Renal cortical epithelial cell (primary cell): ENCODE results near the gene CITED1. TPM values are rescaled to one million over a fixed set of nuclear protein-coding genes. Genes with fewer than 3 reads are reported as not detected.

Experiments
- DNase-seq: peaks from one replicate; pipeline ENCODE4 v3.0.0-alpha.2; 2011; ENCODE audit warnings: low read depth
- total RNA-seq: library from RNA; depleted of rRNA; stranded (reverse); fragments of >200 nt; gene quantifications from 2 replicates; pipeline ENCODE4 v1.2.3, GENCODE V29; 2014

Gene CITED1
- total RNA-seq, 1 donor from 2014 or later: not detected

DNA sequence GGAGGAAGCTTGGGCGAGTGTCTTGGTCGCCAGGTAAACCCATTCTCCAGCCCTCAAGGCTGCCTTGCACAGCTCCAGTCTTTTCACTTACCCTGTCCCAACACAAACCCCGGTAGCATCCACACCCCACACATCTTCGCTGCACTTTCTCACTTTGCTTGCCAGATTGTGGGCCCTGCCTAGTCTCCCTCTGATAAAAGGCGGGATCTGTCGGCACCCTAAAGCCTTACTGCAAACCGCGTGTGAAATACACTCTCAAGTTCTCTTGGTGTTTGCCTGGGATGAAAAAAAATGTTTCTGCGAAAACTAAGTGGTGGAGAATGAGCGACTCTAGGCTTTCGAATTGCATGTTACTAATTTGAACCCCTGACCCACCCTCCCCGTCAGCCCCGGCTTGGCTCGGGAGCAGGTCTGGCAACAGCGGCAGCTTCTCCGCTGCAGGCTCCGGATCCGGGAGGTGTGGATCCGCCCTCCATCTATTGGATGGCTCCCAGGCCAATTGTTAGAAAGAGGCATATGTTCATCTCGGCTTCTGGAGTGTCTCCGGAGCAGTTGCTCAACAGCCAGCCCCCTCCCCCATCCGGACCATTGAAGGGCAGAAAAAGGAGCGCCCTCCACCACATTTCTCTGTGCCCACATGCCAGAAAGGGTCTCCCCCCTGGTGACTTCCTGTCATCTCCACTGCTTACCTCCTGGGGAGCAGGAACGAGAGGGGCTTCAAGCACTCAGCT, 3.0 kb upstream of the CITED1 start:
- peak; percentile 34 for DNase-seq

DNA sequence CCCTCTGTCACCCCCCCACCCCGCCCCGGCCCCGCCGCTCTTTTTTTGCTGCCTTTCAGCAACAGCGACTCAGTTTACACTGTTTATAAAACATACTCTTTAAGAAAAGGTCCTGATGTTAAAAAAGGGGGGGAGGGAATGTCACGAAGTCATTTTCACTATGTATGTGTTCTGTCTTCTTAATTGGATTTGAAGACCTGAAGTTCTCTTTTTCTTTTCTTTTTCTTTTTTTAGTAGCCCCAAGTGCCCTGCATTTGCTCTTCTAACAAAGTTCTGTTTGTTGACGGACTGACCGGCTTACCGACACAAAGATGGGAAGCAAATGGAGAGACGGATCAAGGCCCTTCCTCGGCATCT, 2.5 kb upstream of the CITED1 start:
- no peak for DNase-seq

DNA sequence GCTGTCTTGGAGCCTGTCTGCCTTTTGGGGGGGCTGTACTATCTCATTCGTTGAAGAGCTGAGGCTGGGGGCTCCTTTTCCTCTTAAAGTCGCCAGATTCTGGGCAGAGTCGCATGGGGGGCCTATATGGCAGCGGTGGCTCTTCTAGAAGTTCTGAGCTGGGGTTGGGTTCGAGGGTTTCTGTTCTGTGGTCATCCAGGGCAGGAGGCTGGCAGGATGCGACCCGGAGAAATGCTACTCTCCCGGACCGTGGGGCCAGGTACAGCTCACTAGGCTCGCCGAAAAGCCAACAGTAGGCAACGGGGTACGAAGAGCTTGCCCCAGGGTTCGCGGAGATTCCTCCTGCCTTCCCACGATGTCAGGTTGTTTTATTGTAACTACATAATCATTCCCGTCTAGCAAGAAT, 1.9 kb upstream of the CITED1 start:
- no peak for DNase-seq

DNA sequence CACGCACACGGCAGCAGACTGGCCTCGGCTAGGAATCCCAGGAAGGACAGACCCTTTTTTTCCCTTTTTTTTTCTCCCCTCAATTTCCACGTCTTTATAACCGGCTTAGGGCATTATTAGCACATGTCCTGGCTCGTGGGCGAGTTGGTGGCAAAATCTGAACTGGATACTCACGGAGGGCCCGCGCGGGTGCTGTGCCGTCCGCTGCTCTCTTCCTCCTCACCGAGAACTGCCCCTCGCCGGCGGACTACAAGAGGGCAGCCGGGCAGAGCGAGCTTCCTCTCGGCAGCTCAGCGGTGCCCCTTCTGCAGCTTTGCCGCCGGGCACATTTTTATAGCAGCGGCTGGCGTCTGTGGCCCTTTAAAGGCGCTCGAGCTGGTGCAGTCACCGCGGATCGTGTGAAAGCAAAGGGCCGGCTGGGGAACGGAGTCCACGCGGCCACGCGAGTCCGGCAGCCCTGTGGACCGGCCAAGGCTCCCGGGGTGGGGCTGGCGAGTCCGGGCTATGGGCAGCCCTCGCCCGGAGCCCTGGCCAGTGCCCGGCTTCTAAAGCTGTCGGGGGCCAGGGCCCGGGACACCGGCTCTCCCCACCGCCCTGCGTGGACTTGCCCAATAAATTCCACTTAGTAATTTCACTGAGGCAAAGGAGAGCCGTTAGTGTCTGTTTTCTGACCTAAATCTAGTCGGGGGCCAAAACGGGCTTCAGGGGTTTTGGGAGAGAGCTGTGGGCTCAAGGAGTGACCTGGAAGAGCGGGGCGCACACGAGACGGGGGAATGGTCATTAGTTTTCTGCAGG, 1.3 kb upstream of the CITED1 start:
- DNase-seq: peak; percentile 50

DNA sequence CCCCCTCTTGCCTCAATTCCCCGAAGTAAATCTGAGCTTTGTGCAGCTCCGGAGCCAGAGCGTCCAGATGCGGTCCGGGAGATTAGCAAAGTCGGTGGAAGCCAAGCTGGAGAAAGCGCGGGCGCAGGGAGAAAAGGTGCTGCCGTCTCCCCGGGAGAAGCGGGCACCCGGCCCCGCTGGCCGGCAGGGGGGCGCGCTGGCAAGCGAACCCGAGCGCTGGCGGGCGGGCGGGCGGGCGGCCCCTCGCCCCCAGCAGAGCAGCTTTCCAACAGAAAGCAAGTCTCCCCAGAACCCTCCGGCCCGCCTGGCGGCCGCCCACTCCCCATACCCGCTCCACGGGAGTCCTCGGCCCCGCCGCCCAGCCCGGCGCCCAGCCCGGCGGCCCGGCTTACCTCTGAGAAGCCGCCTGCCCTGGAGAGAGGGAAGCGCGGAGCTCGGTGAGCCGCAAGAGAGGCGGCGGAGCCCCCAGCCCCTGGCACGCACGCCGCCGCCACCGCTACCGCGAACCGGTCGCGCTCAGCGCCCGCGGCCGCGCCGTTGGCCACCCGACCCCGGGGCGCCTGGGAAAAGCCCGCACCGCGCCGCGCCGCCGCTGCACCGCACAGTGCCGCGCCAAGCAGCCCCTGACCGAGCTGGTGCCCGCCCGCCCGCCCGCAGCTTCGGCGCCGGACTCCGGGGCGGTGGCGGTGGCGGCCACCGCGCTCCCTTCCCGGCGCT, 529 bp upstream of the CITED1 start:
- DNase-seq: no peak

DNA sequence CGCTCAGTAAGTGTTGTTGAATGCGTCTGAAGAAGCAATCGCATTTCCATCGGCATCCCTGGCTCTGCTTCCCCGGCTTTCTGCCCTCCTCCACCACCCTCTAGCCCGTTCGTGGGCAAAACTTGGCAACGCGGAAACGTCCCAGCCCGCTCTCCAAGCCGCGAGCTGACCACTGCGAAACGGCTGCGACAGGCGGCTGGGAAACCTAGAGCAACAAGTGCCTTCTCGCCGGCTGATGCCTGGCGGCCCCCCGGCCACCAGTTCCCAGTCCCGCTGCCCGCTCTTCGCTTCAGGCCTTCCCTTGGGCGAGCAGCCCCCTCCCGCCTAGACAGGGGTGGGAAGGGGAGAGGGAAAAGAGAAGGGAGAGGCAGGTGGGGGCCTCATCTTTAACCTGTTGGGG, 837 bp downstream of the CITED1 start:
- DNase-seq: no peak

DNA sequence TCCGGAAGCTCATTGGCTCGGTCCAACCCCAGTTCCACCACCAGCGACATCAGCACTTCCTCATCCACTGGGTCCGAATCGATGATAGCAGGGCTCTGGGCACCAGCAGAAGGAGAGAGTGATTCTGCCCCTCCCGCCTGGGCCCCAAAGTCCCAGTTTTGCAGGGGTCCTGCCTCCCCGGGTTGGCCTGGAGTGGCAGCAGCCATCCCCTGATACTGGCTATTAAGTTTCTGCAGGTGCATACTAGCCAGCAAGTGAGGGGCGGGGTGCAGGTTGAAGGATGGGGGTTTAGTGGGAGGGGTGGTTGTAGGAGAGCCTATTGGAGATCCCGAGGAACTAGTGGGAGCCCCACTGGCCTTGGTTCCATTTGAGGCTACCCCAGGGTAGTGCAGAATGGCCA, 3.9 kb downstream of the CITED1 start:
- no peak for DNase-seq

DNA sequence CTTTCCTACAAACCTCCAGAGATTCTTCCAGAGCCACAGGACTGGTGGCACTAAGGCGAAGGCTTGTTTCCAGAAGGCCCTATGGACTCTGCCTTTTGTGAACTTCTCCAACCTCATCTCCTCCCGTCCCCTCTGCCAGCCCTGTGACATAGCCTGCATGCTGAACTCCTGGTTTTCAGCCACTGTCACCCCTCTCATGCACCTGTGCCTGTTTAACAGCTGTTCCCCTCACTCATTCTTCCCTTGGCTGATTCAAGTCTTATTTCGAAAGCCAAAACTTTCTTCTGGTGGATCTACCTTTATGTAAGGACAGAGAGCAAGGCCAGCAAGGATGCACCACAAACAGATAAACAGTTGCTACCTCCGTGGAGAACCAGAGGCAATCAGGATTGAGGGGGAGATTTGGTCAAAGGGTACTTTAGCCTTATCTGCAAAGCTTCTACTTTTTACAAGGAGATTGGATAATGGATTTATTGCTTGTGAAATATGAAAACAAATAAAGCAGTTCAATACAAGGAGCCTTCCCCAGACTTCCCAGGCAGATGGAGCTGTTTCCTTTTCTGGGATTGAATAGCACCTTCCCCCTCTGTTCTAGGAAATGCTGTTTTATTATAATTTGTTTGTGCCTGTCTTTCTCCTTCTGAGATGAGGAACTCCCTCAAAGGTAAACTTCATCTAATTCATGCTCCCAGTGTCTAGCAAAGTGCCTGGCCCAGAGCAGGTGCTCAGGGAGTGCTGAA, 5.7 kb downstream of the CITED1 start:
- no peak for DNase-seq

DNA sequence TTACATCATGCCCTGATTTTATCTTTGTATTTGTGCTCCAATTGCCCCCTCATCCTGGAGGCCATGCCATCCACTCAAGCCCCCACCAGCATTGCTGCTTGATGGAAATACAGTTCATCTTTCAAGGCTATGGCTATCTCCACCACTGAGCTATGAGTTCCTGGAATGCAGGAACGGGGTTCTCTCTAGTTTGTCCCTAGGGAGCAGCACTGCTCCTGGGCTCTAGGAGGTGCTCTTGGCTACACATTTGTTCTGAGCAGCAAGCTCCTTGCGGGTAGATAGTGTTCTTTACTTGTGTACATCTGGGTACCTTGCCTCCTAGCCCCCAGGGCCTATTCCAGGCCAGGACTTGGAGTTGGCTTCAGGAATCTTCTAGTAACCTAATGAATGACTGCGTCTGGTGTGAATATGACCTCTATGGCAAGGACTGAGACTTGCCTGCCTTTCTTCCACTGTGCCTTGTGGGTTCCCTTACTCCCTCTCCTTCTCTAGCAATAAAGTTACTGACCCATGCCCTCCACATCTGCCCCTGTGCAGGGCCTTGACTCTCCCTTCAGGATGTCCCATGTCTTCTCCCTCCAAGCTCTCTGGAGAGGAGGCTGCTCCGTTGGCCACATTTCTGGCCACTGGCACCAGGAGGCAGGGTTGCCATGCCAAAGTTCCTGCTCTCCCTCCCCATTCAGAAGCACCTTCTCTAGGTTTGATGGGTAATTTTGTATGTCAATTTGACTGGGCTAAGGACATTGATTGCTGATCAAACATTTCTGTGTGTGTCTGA, 7.6 kb downstream of the CITED1 start:
- DNase-seq: peak; percentile 13

DNA sequence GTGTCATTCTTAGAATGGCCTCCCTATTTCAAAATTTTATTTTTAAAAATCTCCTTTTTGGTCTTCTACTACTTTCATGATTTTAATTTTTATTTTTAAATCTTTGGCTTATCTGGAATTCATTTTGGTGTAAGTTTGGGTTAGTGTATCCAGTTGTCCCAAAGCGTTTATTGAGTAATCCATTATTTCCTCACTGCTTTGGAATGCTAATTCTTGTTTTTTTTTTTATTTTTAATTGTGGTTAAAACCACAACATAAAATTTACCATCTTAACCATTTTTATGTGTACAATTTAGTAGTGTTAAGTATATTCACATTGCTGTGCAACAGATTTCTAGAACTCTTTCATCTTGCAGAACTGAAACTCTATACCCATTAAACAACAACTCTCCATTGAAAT, 8.7 kb downstream of the CITED1 start:
- DNase-seq: no peak

DNA sequence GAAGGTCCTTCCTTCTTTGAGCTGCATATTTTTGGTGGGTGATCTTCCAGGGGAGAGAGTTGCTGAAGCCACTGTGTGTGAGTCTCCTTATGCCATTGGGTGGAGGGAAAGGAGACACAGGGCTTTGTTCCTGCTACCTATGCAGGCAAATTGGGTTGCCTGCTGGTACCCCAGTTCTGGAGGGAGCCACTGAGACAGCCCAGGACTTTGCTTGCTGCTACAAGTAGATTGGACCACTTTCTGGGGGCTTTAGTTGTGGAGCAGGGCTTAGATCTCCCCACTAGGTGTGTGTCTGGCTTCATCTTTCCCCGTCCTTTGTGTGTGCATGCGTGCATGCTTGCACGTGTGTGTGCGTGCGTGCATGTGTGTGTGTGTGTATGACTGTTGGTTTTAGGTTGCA, 10.0 kb downstream of the CITED1 start:
- DNase-seq: no peak

DNA sequence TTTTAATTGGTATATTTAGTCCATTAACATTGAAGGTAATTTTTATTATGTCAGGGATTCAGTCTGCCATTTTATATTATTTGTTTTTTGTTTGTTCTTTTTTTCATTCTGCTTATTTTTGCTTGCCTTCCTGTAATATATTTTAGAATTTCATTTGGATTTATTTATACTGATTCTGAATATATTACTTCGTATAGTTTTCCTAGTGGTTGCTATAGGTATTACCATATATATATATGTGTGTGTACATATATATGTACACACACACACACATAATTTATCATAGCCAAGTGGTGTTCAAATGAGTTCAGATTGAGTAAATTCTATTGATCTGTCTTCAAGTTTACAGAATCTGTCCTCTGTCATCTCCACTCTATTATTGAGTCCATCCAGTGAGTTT, 11.2 kb downstream of the CITED1 start:
- no peak for DNase-seq

DNA sequence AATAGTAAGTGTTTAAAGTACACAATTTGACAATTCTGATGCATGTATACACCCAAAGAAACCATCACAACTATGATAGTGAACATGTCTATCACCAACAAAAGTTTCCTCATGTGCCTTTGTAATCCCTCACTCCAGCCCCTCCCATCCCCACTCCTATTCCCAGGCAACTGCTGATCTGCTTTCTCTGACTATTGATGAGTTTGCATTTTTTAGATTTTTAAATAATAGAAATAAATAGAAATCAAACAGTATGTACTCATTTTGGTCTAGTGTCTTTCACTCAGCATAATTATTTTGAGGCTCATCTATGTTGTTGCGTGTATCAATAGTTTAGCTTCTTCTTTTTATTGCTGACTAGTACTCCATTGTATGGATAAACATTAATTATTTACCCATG, 23.4 kb downstream of the CITED1 start:
- DNase-seq: no peak

DNA sequence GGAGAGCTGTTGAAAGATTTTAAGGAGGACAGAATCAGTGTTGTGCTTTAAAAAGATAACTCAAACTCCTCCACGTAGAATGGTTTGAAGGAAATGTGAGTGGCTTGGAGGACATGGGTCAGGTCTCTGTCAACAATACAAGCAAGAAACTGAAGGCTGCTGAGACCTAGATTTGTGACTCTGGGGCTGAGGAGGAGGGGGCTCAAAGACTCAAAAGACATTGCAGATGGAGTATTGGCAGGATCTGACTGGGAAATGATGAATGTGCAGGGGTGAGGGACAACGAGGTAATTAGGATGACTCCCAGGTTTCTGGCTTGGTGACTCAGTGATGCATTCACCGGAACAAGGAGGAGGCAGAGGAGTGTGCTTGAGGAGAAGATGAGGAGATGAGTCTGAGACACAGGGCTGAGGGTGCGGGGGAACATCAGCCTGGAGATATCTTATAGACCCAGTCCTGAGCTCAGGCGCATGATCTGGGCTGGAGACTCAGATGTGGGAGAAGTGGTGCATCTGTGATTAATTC, 25.3 kb downstream of the CITED1 start:
- DNase-seq: peak; percentile 53

DNA sequence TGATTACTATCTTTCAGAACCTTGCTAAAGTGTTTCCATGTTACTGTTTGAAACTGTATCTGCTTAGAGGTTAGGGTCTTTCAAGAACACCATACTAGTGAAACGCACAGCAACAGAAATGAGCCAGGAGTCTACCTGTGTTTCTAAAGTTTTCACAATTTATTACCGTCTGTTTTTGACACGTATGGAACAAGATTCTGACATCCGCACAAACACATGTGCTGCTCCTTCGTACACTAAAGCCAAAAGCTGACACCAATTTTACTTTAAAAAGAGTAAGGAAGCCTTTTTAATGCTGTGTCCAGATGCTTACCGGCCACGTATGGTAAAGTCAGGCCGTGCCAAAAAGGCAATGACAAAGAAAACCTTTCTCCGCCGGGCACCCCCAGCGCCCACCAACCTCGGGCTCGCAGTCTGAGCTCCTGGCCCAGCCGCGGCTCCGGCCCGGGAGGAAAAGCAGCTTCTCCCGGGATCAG, 29.2 kb downstream of the CITED1 start:
- no peak for DNase-seq

DNA sequence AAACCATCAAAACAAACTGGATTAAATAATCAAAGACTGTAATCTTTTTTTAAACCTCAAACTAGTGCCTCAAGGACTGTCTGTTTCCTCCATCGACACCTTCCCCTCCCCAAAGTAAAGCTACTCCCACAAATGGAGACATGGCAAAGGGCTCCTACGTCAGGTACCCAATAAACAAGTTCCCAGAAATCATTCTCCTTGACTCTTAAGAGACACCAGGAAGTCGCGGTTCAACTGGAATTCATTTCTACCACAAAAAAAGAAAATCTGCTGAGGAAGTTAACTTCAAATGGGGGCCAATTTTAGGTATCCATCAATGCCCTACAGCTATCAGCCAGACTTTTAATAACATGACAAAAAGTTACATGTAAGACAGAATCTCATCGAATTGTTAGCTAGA, 31.2 kb downstream of the CITED1 start:
- DNase-seq: no peak

DNA sequence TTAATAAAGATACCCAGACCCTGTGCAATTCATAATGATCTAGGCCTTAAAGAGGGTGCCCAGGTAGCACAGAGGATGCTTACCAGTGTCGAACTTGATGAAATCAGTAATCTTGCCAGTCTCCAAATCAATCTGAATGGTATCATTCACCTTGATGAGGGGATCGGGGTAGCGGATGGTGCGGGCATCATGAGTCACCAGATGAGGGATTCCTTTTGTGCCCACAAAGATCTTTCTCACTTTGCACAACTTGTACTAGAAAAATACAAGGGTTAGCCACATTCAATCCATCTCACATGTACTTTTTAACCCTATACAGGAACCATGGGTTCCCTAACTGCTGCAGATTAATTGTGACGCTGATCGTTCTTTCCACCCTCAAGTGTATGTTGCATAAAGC, 32.0 kb downstream of the CITED1 start:
- DNase-seq: no peak

DNA sequence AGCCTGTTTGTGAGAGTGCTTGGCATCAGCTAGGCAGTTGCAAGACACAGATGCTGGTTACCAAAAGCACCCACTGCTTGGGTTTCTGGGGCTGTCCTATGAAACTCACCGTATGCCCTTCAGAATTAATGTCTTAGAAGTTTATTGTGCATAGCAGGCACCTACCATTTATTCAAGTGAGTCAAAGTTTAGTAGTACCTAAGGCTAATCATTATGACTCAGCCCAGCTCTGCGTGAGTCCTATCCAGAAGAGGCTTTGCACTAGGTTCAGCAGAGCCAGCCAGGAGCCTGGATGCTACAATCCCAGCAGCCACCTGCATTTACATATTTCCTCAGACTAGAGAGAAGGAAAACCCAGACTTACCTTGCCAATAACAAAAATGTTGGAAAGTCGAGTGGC, 32.8 kb downstream of the CITED1 start:
- peak; percentile 87 for DNase-seq

DNA sequence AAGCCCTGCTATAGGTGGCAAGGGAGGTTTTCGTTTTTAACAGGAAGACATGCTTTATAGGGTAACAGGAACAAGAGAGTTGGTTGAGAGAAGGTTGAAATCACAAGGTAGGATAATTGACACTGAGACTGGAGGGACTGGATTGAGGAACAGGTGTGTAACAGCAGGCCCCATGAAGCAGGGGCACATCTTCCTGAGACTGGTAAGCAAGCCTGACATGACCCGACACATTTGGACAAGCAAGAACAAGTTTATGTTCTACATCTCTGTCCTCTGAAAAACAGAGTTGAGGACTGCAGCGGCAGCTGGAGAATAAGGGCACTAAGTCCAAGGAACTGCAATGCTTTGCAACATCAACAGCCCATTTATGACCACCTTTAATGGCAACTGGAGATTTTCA, 33.9 kb downstream of the CITED1 start:
- DNase-seq: no peak

DNA sequence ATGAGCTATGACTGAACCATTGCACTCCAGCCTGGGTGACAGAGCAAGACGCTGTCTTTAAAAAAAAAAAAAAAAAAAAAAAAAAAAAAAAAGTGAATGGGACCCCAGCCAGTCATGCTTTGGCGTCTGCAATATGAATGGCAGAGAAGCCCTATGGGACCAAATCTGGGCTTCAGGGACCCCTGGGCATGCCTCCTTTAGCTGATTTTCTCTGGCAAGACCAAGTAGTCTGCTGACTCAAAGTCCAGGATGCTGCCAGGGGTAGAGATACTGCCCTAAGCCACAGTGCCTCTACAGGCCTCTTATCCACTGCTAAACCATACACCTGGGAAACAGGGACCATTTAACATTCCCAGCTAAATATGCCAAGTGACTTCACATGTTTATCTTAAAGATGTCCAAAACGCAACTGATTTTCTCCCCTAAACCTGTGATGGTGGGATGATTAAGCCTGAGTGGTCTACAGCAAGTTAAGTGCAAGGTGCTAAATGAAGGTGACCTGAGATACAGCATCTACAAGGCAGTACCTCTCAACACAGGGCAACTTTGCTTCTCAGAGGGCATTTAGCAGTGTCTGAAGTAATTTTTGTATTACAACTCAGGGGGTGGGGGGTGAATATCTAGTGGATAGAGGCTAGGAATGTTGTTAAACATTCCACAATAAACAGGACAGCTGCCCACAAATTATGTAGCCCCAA, 34.5 kb downstream of the CITED1 start:
- DNase-seq: no peak
